Measurements from ENCODE around the gene FHL2.

DNA sequence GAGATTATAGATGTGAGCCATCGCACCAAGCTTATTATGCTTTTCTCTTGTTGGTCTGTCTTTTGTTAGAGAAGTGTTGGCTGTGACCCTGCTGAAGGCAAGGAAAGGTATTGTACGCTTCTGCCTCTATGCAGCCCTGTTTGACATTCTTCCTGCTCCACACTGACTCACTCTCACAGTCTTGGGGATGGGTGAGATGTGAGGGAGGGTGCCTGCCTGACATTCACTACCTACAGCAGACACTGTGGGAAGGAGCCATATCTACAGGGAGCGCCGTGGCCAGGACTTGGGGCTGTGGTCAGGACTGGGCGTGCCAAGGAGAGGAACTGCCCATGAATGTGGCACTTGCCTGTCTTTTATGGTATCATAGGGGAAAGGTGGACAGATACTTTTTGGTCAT, 43.9 kb upstream of the FHL2 start:
- TF ChIP-seq, protein P1, sequence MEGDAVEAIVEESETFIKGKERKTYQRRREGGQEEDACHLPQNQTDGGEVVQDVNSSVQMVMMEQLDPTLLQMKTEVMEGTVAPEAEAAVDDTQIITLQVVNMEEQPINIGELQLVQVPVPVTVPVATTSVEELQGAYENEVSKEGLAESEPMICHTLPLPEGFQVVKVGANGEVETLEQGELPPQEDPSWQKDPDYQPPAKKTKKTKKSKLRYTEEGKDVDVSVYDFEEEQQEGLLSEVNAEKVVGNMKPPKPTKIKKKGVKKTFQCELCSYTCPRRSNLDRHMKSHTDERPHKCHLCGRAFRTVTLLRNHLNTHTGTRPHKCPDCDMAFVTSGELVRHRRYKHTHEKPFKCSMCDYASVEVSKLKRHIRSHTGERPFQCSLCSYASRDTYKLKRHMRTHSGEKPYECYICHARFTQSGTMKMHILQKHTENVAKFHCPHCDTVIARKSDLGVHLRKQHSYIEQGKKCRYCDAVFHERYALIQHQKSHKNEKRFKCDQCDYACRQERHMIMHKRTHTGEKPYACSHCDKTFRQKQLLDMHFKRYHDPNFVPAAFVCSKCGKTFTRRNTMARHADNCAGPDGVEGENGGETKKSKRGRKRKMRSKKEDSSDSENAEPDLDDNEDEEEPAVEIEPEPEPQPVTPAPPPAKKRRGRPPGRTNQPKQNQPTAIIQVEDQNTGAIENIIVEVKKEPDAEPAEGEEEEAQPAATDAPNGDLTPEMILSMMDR (optimal IDR thresholded peaks at IDR 0.05 in 1 of 3, IDR thresholded peaks at IDR 0.05 in 1 of 3, conservative IDR thresholded peaks at IDR 0.05 in 1 of 3; ENCODE audit: extremely low read depth in 1 of 3, insufficient read depth in 2 of 3, low read length in 3 of 3): no peak
- no peak for TF ChIP-seq EZH2 (IDR thresholded peaks at IDR 0.05; ENCODE audit: low read length)
